GM19240 (cell line): ENCODE data around the gene GPC6.
"Not testable (repeated sequence)": the region's sequence is repeated elsewhere in the genome, so short reads cannot be mapped to it uniquely, and the experiment has no call there.

Experiments
- DNase-seq: peaks from one replicate; pipeline ENCODE4 v3.0.0; 2011; ENCODE audit warnings: low spot score; ENCODE audit not compliant: insufficient read length

The GPC6 gene

DNA sequence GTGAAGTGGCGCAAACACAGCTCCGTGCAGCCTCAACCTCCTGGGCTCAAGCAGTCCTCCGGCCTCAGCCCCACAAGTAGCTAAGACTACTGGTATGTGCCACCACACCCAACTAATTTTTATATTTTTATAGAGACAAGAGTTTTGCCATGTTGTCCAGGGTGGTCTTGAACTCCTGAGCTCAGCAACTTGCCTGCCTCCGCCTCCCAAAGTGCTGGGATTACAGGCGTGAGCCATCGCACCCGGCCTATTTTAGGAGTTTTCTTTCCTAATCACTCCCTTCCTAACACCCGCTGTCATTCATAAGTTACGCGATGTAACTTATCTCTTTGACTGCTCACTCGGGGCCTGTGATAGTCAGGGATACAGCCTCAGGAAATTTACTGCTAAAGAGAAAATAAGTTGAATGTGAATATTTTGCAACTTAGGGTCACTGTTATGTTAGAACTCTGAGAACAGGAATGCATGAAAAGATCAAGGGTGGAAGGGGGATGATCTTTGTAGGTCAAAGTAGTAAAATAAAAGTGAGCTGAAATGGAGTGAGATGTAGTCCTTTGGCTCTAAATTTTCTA is 1112.6 kb downstream of the GPC6 start:
- DNase-seq: no peak

DNA sequence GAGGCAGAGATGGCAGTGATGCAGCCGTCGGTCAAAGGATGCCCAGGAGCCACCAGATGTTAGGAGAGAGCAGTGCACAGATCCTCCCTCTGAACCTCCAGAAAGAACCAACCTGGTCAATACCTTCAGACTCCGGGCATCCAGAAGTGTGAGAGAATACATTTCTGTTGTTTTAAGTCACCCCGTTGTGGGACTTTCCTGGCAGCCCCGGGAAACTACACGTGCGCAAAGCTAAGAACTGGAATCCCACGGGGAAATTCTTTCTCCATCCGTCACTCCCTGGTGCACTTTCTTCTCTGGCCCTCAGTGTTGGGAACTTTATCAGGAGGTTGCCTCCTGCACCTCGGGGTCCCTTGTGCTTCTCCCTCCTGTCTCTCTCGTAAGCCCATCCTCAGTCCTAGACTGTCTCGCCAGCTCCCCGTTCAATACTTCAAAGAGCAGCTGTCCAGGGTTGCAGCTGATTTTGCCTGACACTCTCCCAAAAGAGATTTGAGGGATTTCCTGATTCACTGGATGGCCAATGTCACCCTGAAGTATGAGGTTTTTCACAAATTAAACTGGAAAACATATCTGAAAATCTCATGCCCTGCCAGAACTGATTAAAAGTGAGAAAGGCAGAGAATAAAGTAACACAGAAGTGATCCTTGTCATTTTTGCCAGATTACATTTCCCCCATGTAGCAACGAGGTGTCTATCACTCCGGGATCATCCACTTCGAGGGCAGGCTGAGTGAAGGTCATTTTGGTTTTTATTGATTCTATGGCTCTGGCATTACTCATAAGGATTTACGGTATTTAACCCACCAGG is 1116.0 kb downstream of the GPC6 start:
- DNase-seq: no peak

- DNase-seq: no peak
Measured at GRCh38 chr13:94343243-94343585, 1116.6 kb downstream of the GPC6 start.

- DNase-seq: not testable (repeated sequence)
Measured at GRCh38 chr13:94343687-94344086, 1117.1 kb downstream of the GPC6 start.

DNA sequence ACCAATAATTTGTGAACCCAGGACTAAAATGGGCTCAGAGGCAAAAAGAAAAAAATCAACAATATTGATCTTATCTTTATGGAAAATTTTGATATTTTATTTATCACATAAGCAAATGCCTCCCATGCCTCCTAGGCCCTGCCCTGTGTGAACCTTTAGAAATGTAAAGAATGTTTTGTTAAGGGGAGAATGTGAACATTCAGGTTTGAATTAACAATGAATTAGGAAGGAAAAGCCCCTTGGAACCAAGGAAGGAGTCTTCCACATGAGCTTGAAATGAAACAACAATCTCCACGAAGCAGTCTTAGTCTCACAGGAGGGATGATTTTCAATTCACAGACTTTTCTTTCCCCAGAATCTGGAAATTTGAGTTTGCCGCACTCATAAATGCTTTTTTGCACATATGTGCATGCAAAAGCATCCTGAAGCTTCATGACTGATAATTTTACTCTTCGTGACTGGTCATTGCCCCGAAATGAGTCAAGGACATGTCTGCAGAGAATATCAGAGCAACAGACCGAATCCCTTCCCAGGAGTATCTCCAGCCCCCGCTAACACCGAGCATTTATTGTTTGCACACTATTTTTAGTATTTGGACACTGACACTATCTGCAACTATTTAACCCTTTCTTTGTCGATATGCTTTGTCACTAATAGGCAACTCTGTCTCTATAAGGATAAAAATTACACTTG is 1117.7 kb downstream of the GPC6 start:
- no peak for DNase-seq

GRCh38 chr13:94345374-94346195 is 1119.0 kb downstream of the GPC6 start:
- DNase-seq: no peak

DNA sequence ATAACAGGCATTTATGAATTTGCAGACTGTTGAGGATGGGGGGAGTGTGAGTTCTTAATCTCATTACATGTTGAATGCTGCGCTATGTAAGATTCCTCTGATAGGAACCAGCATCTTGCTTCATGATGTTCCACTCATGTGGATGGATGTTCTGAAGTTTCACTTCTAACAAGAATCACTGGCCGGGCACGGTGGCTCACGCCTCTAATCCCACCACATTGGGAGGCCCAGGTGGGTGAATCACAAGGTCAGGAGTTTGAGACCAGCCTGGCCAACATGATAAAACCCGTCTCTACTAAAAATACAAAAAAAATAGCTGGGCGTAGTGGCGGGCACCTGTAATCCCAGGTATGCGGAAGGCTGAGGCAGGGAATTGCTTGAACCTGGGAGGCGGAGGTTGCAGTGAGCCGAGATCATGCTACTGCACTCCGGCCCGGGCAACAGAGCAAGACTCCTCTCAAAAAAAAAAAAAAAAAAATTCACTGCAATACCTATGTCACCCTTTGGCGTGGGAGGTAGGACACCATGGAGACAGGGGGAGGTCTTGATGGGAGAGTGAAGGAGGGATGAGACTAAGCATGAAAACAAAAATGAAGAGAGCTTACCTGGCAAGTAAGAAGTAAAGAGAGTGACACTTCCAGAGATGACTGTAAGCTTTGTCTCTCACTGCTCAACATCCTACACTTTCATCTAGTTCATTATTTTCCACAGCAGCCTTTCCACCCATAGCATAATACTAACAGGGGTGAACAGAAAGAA is 1119.8 kb downstream of the GPC6 start:
- DNase-seq: no peak

GRCh38 chr13:94351292-94351990 is 1124.8 kb downstream of the GPC6 start:
- no peak for DNase-seq

GRCh38 chr13:94352057-94352456 is 1125.5 kb downstream of the GPC6 start:
- DNase-seq: no peak

- DNase-seq: no peak
Measured at GRCh38 chr13:94353167-94353710, 1126.6 kb downstream of the GPC6 start.

DNA sequence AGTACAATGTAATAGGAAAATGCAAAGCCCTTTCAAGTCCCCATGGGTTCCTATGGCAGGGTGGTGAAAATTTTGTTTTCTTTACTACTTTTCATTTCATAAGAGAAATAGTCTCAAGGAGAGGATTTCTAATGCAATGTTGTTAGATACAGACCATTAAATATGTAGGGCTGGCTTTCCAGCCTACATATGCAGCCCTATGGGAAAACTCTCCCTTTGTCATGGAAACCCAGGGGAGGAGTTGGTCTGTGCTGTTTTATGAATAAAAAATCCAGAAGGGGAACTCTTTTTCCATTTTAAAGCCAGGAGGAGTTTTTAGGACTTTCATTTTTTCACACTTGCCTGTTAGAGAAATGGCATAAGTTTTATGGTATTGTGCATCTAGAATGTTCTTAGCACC is 1133.3 kb downstream of the GPC6 start:
- no peak for DNase-seq

GRCh38 chr13:94362411-94362909 is 1135.9 kb downstream of the GPC6 start:
- peak; percentile 57 for DNase-seq

- no peak for DNase-seq
Measured at GRCh38 chr13:94366677-94367076, 1140.1 kb downstream of the GPC6 start.

- DNase-seq: no peak
Measured at GRCh38 chr13:94369972-94370436, 1143.4 kb downstream of the GPC6 start.

GRCh38 chr13:94371855-94372254 is 1145.2 kb downstream of the GPC6 start:
- DNase-seq: no peak

GRCh38 chr13:94382517-94382916 is 1155.9 kb downstream of the GPC6 start:
- no peak for DNase-seq

DNA sequence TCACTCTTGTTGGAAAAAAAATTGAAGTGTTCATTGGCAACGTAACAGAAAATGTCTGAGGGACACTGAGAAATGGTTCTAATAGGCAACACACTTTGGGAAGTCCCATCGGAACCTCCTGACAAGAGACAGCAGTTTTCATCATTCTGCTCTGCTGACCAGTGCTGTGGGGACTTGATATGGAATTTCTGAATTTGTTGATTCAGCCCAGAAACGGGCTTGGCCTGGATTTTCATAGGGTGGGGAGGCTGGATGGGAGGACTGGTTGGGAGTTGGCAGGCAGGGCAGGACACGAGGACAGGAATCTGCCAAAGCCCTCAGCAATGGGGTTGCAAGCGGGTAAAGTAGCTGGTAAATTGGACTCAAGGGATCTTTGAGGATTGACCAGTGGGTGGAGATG is 1156.4 kb downstream of the GPC6 start:
- DNase-seq: no peak

GRCh38 chr13:94384231-94384905 is 1157.8 kb downstream of the GPC6 start:
- DNase-seq: no peak

DNA sequence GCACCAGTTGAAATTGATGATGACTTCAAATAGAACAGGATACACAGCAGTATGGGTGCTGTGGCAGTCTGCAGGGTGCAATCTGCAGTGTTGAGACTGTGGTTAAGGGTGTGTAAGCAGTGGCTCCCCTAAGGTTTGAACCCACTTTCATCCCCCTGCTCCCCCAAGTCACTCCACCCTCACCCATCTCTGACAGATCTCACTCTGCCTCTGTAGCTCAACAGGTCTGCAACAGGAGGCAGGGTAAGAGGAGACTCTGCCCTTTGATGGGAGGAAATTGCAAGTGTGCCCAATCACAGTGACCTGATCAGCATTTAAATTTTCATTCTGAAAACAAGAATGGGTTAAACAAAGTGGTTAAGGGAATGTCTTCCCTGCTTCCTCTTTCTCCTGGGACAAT is 1160.4 kb downstream of the GPC6 start:
- DNase-seq: no peak
